K562 (cell line): ENCODE results near the gene VEGFA. TPM values are rescaled to one million over a fixed set of nuclear protein-coding genes. Genes with fewer than 3 reads are reported as not detected.

Source experiments
- ATAC-seq: fragments of 200-7000 bp; cut with Tn5 transposase; 3 replicates; pipeline ENCODE4 v1.9.1; 2020; ENCODE audit warnings: moderate library complexity
- BruUV-seq: library from RNA; stranded (reverse); fragments of 400-500 nt; replicated peaks from 2 replicates; lab custom pipeline; 2021; lab: Mats Ljungman, UMichigan
- CTCF ChIA-PET: fragments of 300-600 bp; formaldehyde crosslinking; extraction: SDS; loops from one replicate; lab custom pipeline; 2021; ENCODE audit warnings: low intra/inter-chr PET ratio; lab: Yijun Ruan, JAX
- POLR2A ChIA-PET: fragments of 300-600, 350-650 bp; sonication (Branson Sonifier 250); formaldehyde crosslinking; extraction: SDS; loops from one replicate; lab custom pipeline; 2021; ENCODE audit warnings: antibody characterized with exemption, inconsistent platforms; lab: Yijun Ruan, JAX
- DNase-seq, 4 experiments: peaks; one replicate each; pipeline versions ENCODE4 v3.0.0 to v3.0.0-alpha.2; 2011 to 2018; ENCODE audit warnings: low spot score in 3 of 4, mixed read lengths in 3 of 4; ENCODE audit errors: extremely low read depth in 1 of 4
- FAIRE-seq: peaks from 2 replicates; lab custom pipeline; 2011; peaks lifted over from hg19 to GRCh38; lab: Jason Lieb, UNC
- H2AFZ ChIP-seq: 2 replicates; pipeline ENCODE4 v1.6.0; 2011; ENCODE audit warnings: low read depth, low read length, control low read depth, inconsistent platforms
- H3K27ac ChIP-seq: fragments of 200-600 bp; 3 replicates; pipeline ENCODE4 v1.8.0; 2011; ENCODE audit warnings: low read depth, mild to moderate bottlenecking, control low read depth, inconsistent platforms, low read length, moderate library complexity, mixed read lengths; ENCODE audit errors: extremely low read depth
- H3K27me3 ChIP-seq, 2 experiments: fragments of 300-600 bp in 1 of 2; 2 replicates in 1 of 2; 3 replicates in 1 of 2; pipeline versions ENCODE4 v1.6.0 to v1.8.0; 2011; ENCODE audit warnings: inconsistent platforms in 2 of 2, low read length in 2 of 2, mild to moderate bottlenecking in 1 of 2, mixed read lengths in 1 of 2, moderate library complexity in 1 of 2; ENCODE audit not compliant: control insufficient read depth in 2 of 2, insufficient read depth in 2 of 2
- H3K36me3 ChIP-seq: fragments of 300-600 bp; 3 replicates; pipeline ENCODE4 v1.8.0; 2011; ENCODE audit warnings: mild to moderate bottlenecking, low read length, inconsistent platforms; ENCODE audit not compliant: control insufficient read depth, insufficient read depth
- H3K4me1 ChIP-seq, 2 experiments: fragments of 200-600 bp in 1 of 2; replicated peaks in 1 of 2; 2 replicates in 1 of 2; 3 replicates in 1 of 2; pipeline versions ENCODE4 v1.5.1 to v1.8.0; 2011; ENCODE audit warnings: inconsistent platforms in 2 of 2, low read length in 2 of 2, mild to moderate bottlenecking in 1 of 2, mixed read lengths in 1 of 2, moderate library complexity in 1 of 2; ENCODE audit not compliant: control insufficient read depth in 2 of 2, insufficient read depth in 2 of 2
- H3K4me2 ChIP-seq: 2 replicates; pipeline ENCODE4 v1.6.1; 2011; ENCODE audit warnings: low read length, control low read depth, inconsistent platforms, mixed read lengths; ENCODE audit not compliant: insufficient read depth
- H3K4me3 ChIP-seq: fragments of 200-600 bp; sonication (generic), shearing (Covaris generic); 2 replicates; pipeline ENCODE4 v1.5.1; 2016; ENCODE audit warnings: control low read depth, inconsistent platforms
- H3K79me2 ChIP-seq: fragments of 200-600 bp; 3 replicates; pipeline ENCODE4 v1.8.0; 2011; ENCODE audit warnings: low read length, inconsistent platforms; ENCODE audit not compliant: control insufficient read depth, insufficient read depth
- H3K9ac ChIP-seq, 2 experiments: 2 replicates each; pipeline versions ENCODE4 v1.6.0 to v1.6.1; 2011; ENCODE audit warnings: low read depth in 2 of 2, low read length in 2 of 2, control low read depth in 1 of 2, inconsistent platforms in 1 of 2, mild to moderate bottlenecking in 1 of 2, mixed read lengths in 1 of 2; ENCODE audit not compliant: insufficient read depth in 1 of 2
- H3K9me1 ChIP-seq: one replicate; pipeline ENCODE4 v1.6.0; 2011; ENCODE audit warnings: inconsistent platforms, mild to moderate bottlenecking, low read length, moderate library complexity; ENCODE audit not compliant: control insufficient read depth, insufficient read depth
- H3K9me3 ChIP-seq: replicated peaks from 2 replicates; pipeline ENCODE4 v1.5.1; 2011; ENCODE audit warnings: low read depth, low read length, inconsistent platforms; ENCODE audit not compliant: control insufficient read depth, insufficient read depth
- H4K20me1 ChIP-seq: replicated peaks from 2 replicates; pipeline ENCODE4 v1.6.1; 2011; ENCODE audit warnings: low read length, inconsistent platforms, mixed read lengths; ENCODE audit not compliant: control insufficient read depth, insufficient read depth
- BRF1 ChIP-seq: IDR thresholded peaks from 3 replicates; pipeline ENCODE4 v1.6.1; 2011; ENCODE audit warnings: borderline replicate concordance, mild to moderate bottlenecking; ENCODE audit not compliant: insufficient read length; ENCODE audit errors: extremely low read depth
- GTF2B ChIP-seq: IDR thresholded peaks from 2 replicates; pipeline ENCODE4 v1.6.1; 2011; ENCODE audit not compliant: insufficient read length; ENCODE audit errors: extremely low read depth
- HDGF ChIP-seq: fragments of 450-650 bp; IDR thresholded peaks from 2 replicates; pipeline ENCODE4 v1.6.1; 2016
- MAFK ChIP-seq: IDR thresholded peaks from 2 replicates; pipeline ENCODE4 v1.6.1; 2011; ENCODE audit warnings: low read length, improper control_type of control experiment
- NFE2 ChIP-seq: IDR thresholded peaks from 2 replicates; pipeline ENCODE4 v1.6.1; 2014; ENCODE audit warnings: antibody characterized with exemption, low read depth
- TBL1XR1 ChIP-seq, 2 experiments: IDR thresholded peaks; 2 replicates each; pipeline ENCODE4 v1.6.1; 2012; ENCODE audit warnings: improper control_type of control experiment in 2 of 2, low read length in 2 of 2, mild to moderate bottlenecking in 1 of 2
- ZMIZ1 ChIP-seq, 2 experiments: fragments of 150-350 bp in 1 of 2; IDR thresholded peaks; 2 replicates each; pipeline ENCODE4 v1.6.1; 2012 to 2016; ENCODE audit warnings: low read depth in 2 of 2, low read length in 2 of 2, mild to moderate bottlenecking in 1 of 2, moderate library complexity in 1 of 2
- ZNF263 ChIP-seq: sonication (generic); formaldehyde crosslinking; IDR thresholded peaks from 2 replicates; pipeline ENCODE4 v1.8.0; 2022; ENCODE audit warnings: mild to moderate bottlenecking, missing genetic modification reagents, borderline replicate concordance
- WGBS: fragments of 100-300 bp; shearing (Covaris generic); methylation state at CpG from one replicate; pipeline ENCODE4 v1.1.6; 2016; ENCODE audit warnings: low coverage, mixed read lengths; ENCODE audit not compliant: insufficient coverage; ENCODE audit errors: missing lambda C conversion rate; 5-methylcytosine and 5-hydroxymethylcytosine counted together
- in situ Hi-C: fragments of 300-500 bp; cut with MboI; formaldehyde crosslinking; loops from 4 replicates; pipeline ENCODE4 v1.15.0; 2018; ENCODE audit warnings: inconsistent platforms, mixed read lengths
- intact Hi-C: fragments of 100-400 bp; cut with micrococcal nuclease; formaldehyde crosslinking; loops from 2 replicates; pipeline ENCODE4 v1.14.2; 2022
- polyA plus RNA-seq, 8 experiments: library from polyadenylated mRNA; depleted of rRNA in 4 of 8; stranded (reverse) in 5 of 8; unstranded in 3 of 8; fragments of >200 nt; fragmentation: Nextera tagmentation in 2 of 8; fragmentation: Illumina TruSeq in 1 of 8; extraction: Ambion mirVana in 2 of 8; extraction: Trizol in 1 of 8; gene quantifications; 2 replicates each; pipeline versions ENCODE4 v1.2.1 to v1.2.3, GENCODE V29; 2011 to 2014; ENCODE audit warnings: inconsistent platforms in 1 of 8, missing spikeins in 1 of 8
- total RNA-seq, 7 experiments: library from RNA; depleted of rRNA in 6 of 7; stranded (reverse); fragments of >200 nt in 6 of 7; fragmentation: Illumina TruSeq in 2 of 7; extraction: Trizol in 2 of 7; gene quantifications; 2 replicates each; pipeline versions ENCODE4 v1.2.1 to v1.2.3, GENCODE V29; 2011 to 2021; ENCODE audit warnings: low replicate concordance in 1 of 7

VEGFA gene
- total and polyA plus RNA-seq, 9 of the 15 experiments (the other 6 are each of a cell fraction or from before 2014, with no cell fraction given): 14.0 to 271 (median 124) TPM

GRCh38 chr6:43830775-43831174 is 60.8 kb downstream of the VEGFA start:
- Histone ChIP-seq H3K36me3 (no peaks in the 10 kb centered on the region), H3K4me3 (no peak overlapping the region), H3K9me1 (no peaks in the 10 kb centered on the region)
- TF ChIP-seq ZMIZ1 (IDR thresholded peaks at IDR 0.05; ENCODE audit: low read depth in 2 of 2, low read length in 2 of 2) (no peak), NFE2 (no peak), HDGF (no peak), MAFK (no peak), TBL1XR1 (IDR thresholded peaks at IDR 0.05; ENCODE audit: low read length in 2 of 2) (no peak), ZNF263 (CRISPR knock-in tag) (no peak), GTF2B (no peak), BRF1 (no peak)
- TF ChIP-seq, all 486 proteins: peak for 0
- CTCF ChIA-PET: no interaction called here
- POLR2A ChIA-PET: interaction anchor here (0.6 to 1.6 kb wide), 3 partner anchors 11 to 49 kb away, joined by 3 to 4 read pairs (median 3); no protein-coding TSS in a partner anchor
- H3K4me1 ChIP-seq: peaks cover 2 to 11% of the 10 kb centered on the region in 2 experiments; a peak in 2 of 5 replicates
- no peak overlapping the region for H3K9ac ChIP-seq
- no peak overlapping the region for H2AFZ ChIP-seq
- in situ Hi-C loops (no loop called here), intact Hi-C loops (loop anchor here (10.0 kb wide), 1 partner anchor 166 kb away; no protein-coding TSS in a partner anchor)
- no peaks in the 10 kb centered on the region for H3K9me3 ChIP-seq
- H3K4me2 ChIP-seq: no peak overlapping the region
- H3K27me3 ChIP-seq: peaks cover 19 to 20% of the 10 kb centered on the region in 2 experiments; a peak in 4 of 5 replicates
- 0 out of 2 replicates have a peak, but pooled peaks cover under 1% of the 10 kb centered on the region for H4K20me1 ChIP-seq
- DNase-seq: no peak
- no peak for ATAC-seq
- BruUV-seq: no TSS peak
- WGBS: 0% methylated on average over 8 of the region's 8 CpGs
- H3K27ac ChIP-seq: no peak overlapping the region
- FAIRE-seq: no peak
- H3K79me2 ChIP-seq: no peaks in the 10 kb centered on the region
